Fibroblast of lung (primary cell): Measurements from ENCODE around the gene ANKS1B. TPM values are rescaled to one million over a fixed set of nuclear protein-coding genes. Genes with fewer than 3 reads are reported as not detected.

Source experiments
- DNase-seq, 2 donors: peaks; one replicate each; pipeline versions ENCODE4 v3.0.0 to v3.0.0-alpha.2; 2010; ENCODE audit warnings: low read depth in 2 of 2
- H2AFZ ChIP-seq: 2 replicates; pipeline ENCODE4 v1.5.1; 2012; ENCODE audit warnings: low read length, control low read depth, inconsistent platforms
- H3K27ac ChIP-seq: 2 replicates; pipeline ENCODE4 v1.5.1; 2011; ENCODE audit warnings: low read length, control low read depth; ENCODE audit not compliant: insufficient read depth
- H3K27me3 ChIP-seq: 2 replicates; pipeline ENCODE4 v1.5.1; 2011; ENCODE audit warnings: mild to moderate bottlenecking, low read length; ENCODE audit not compliant: control insufficient read depth, insufficient read depth
- H3K36me3 ChIP-seq: 2 replicates; pipeline ENCODE4 v1.5.1; 2011; ENCODE audit warnings: low read length; ENCODE audit not compliant: control insufficient read depth, insufficient read depth
- H3K4me1 ChIP-seq: 2 replicates; pipeline ENCODE4 v1.5.1; 2011; ENCODE audit warnings: low read length; ENCODE audit not compliant: control insufficient read depth, insufficient read depth; ENCODE audit errors: extremely low read depth
- H3K4me2 ChIP-seq: 2 replicates; pipeline ENCODE4 v1.5.1; 2011; ENCODE audit warnings: low read length, control low read depth; ENCODE audit not compliant: insufficient read depth; ENCODE audit errors: extremely low read depth
- H3K4me3 ChIP-seq, 4 experiments: fragments of 200-600 bp in 1 of 4; sonication (generic) in 1 of 4; replicated peaks in 1 of 4; 2 replicates each; pipeline ENCODE4 v1.5.1; 2011 to 2016; ENCODE audit warnings: low read length in 4 of 4, low read depth in 3 of 4, mild to moderate bottlenecking in 3 of 4, control low read depth in 2 of 4, inconsistent platforms in 1 of 4, mixed read lengths in 1 of 4; ENCODE audit not compliant: insufficient read depth in 1 of 4; ENCODE audit errors: control extremely low read depth in 1 of 4
- H3K79me2 ChIP-seq: 2 replicates; pipeline ENCODE4 v1.5.1; 2012; ENCODE audit warnings: mild to moderate bottlenecking, low read length, inconsistent platforms; ENCODE audit not compliant: control insufficient read depth, insufficient read depth
- H3K9ac ChIP-seq: 2 replicates; pipeline ENCODE4 v1.5.1; 2011; ENCODE audit warnings: mild to moderate bottlenecking, low read length, control low read depth; ENCODE audit not compliant: insufficient read depth
- H3K9me3 ChIP-seq: 2 replicates; pipeline ENCODE4 v1.5.1; 2012; ENCODE audit warnings: low read depth, low read length; ENCODE audit not compliant: control insufficient read depth, insufficient read depth
- H4K20me1 ChIP-seq: 2 replicates; pipeline ENCODE4 v1.5.1; 2011; ENCODE audit warnings: low read length; ENCODE audit not compliant: control insufficient read depth, insufficient read depth; ENCODE audit errors: extremely low read depth
- EZH2 ChIP-seq: IDR thresholded peaks from 2 replicates; pipeline ENCODE4 v1.5.1; 2012; ENCODE audit warnings: low read length, control low read depth, mild to moderate bottlenecking; ENCODE audit errors: missing control alignments
- polyA plus RNA-seq, 2 donors: library from polyadenylated mRNA; depleted of rRNA in 1 of 2; stranded (reverse) in 1 of 2; unstranded in 1 of 2; fragments of >200 nt; gene quantifications; 2 replicates each; pipeline ENCODE4 v1.2.1, GENCODE V29; 2011 to 2012; ENCODE audit warnings: missing spikeins in 1 of 2
- total RNA-seq: library from RNA; depleted of rRNA; stranded (reverse); fragments of >200 nt; gene quantifications from 2 replicates; pipeline ENCODE4 v1.2.1, GENCODE V29; 2014
- TF ChIP-seq, protein P1 (sequence below), 2 donors: IDR thresholded peaks in 1 of 2; conservative IDR thresholded peaks in 1 of 2; 1 replicate in 1 of 2; 2 replicates in 1 of 2; pipeline ENCODE4 v1.5.1; 2011 to 2012; ENCODE audit warnings: low read length in 2 of 2, control low read depth in 1 of 2, inconsistent platforms in 1 of 2, low read depth in 1 of 2, mild to moderate bottlenecking in 1 of 2

Gene ANKS1B
- total and polyA plus RNA-seq, 2 donors (not counting 1 experiment from before 2014, with no cell fraction given) = 0.11 to 0.83 TPM

GRCh38 chr12:99914206-99914605, 70.5 kb downstream of the ANKS1B start:
- Histone ChIP-seq H4K20me1 (no peaks in the 10 kb centered on the region), H3K4me3 (no peak overlapping the region), H3K36me3 (no peaks in the 10 kb centered on the region), H2AFZ (no peak overlapping the region), H3K4me1 (no peaks in the 10 kb centered on the region), H3K4me2 (no peak overlapping the region), H3K9ac (no peak overlapping the region), H3K27ac (no peak overlapping the region), H3K27me3 (no peaks in the 10 kb centered on the region), H3K9me3 (no peaks in the 10 kb centered on the region), H3K79me2 (no peaks in the 10 kb centered on the region)
- DNase-seq = no peak
- TF ChIP-seq, protein P1, sequence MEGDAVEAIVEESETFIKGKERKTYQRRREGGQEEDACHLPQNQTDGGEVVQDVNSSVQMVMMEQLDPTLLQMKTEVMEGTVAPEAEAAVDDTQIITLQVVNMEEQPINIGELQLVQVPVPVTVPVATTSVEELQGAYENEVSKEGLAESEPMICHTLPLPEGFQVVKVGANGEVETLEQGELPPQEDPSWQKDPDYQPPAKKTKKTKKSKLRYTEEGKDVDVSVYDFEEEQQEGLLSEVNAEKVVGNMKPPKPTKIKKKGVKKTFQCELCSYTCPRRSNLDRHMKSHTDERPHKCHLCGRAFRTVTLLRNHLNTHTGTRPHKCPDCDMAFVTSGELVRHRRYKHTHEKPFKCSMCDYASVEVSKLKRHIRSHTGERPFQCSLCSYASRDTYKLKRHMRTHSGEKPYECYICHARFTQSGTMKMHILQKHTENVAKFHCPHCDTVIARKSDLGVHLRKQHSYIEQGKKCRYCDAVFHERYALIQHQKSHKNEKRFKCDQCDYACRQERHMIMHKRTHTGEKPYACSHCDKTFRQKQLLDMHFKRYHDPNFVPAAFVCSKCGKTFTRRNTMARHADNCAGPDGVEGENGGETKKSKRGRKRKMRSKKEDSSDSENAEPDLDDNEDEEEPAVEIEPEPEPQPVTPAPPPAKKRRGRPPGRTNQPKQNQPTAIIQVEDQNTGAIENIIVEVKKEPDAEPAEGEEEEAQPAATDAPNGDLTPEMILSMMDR (conservative IDR thresholded peaks at IDR 0.05 in 1 of 2, IDR thresholded peaks at IDR 0.05 in 1 of 2; ENCODE audit: low read depth in 1 of 2, low read length in 2 of 2) = no peak
- no peak for TF ChIP-seq EZH2

DNA sequence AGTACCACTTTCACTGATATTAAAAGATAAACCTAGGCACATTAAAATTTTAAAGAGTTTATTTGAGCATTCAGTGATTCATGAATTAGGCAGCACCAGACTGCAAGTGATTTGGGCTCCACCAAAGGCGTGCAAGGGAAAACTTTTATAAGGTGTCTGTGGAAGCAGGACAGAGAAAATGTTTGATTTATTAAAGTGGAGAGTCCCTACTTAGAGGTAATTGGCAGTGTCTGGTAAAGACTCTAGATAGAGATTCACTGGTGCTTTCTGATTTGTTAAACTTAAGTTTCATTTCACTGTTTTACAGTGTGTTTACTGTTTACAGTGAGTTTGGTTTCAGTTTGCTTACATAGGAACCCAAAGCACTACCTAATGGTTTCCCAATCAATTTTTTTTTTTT, 72.8 kb downstream of the ANKS1B start:
- no peaks in the 10 kb centered on the region for H4K20me1 ChIP-seq
- H3K4me1 ChIP-seq = no peaks in the 10 kb centered on the region
- no peak for TF ChIP-seq EZH2
- TF ChIP-seq, protein P1 (conservative IDR thresholded peaks at IDR 0.05 in 1 of 2, IDR thresholded peaks at IDR 0.05 in 1 of 2; ENCODE audit: low read depth in 1 of 2, low read length in 2 of 2) = no peak
- no peak overlapping the region for H3K4me3 ChIP-seq
- H3K9me3 ChIP-seq = no peaks in the 10 kb centered on the region
- DNase-seq = peak in 1 of 2 donors; percentile 22
- H3K36me3 ChIP-seq = no peaks in the 10 kb centered on the region
- H3K4me2 ChIP-seq = peak overlapping the region; percentile 18
- no peaks in the 10 kb centered on the region for H3K79me2 ChIP-seq
- no peak overlapping the region for H3K9ac ChIP-seq
- no peaks in the 10 kb centered on the region for H3K27me3 ChIP-seq
- H2AFZ ChIP-seq = no peak overlapping the region
- no peak overlapping the region for H3K27ac ChIP-seq

DNA sequence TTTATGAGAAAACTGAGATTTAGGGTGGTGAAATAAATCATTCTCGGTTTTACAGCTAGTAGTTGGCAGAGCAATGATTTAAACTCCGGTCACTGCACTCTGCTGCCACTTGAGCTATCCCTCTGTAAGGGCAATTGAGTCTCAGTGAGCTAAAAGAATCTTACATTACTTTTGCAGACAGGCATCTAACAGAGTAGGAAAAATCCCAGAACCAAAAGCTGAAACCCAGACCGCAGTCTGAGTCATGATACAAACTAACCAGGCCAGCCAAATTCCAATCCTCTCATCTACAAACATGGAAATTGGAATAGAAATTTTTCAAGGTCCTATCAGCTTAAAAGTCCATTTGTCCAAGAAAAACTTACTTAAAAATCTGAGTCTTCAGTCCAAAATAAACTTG, 73.7 kb downstream of the ANKS1B start:
- TF ChIP-seq, protein P1 (conservative IDR thresholded peaks at IDR 0.05 in 1 of 2, IDR thresholded peaks at IDR 0.05 in 1 of 2; ENCODE audit: low read depth in 1 of 2, low read length in 2 of 2) = no peak
- TF ChIP-seq EZH2 = no peak
- Histone ChIP-seq H2AFZ (no peak overlapping the region), H3K27ac (no peak overlapping the region), H3K9ac (no peak overlapping the region), H3K4me3 (no peak overlapping the region), H3K36me3 (no peaks in the 10 kb centered on the region), H3K4me1 (no peaks in the 10 kb centered on the region), H4K20me1 (no peaks in the 10 kb centered on the region), H3K9me3 (no peaks in the 10 kb centered on the region), H3K79me2 (no peaks in the 10 kb centered on the region), H3K27me3 (no peaks in the 10 kb centered on the region), H3K4me2 (peak overlapping the region; percentile 41)
- peak; percentile 84 to 95 for DNase-seq
